Measurements from ENCODE around the gene FRMD4B. TPM values are rescaled to one million over a fixed set of nuclear protein-coding genes. Genes with fewer than 3 reads are reported as not detected.

Gene FRMD4B
- total and polyA plus RNA-seq, 10 of the 15 experiments (the other 5 are each of a cell fraction or from before 2014, with no cell fraction given) = 3.9 to 11.4 (median 8.0) TPM

- Histone ChIP-seq H3K4me2 (ENCODE audit: control insufficient read depth, insufficient read depth) (no peak overlapping the region), H2AFZ (ENCODE audit: control insufficient read depth, low read depth, low read length) (0 out of 2 replicates have a peak overlapping the region, but pooled peaks have one; percentile 9)
- SMC1A ChIA-PET (ENCODE audit: uncharacterized antibody, unreplicated experiment) = interaction anchor here (0.9 to 6.5 kb wide), 26 partner anchors 12 to 324 kb away, joined by 3 to 111 read pairs (median 6); no protein-coding TSS in a partner anchor
- TF ChIP-seq RCOR1 (conservative IDR thresholded peaks at IDR 0.05; ENCODE audit: low read depth, low read length) (no peak), RAD21 (IDR thresholded peaks at IDR 0.05; ENCODE audit: insufficient read depth, low read depth, low read length) (peak; percentile 76), ZNF687 (IDR thresholded peaks at IDR 0.05) (no peak), YY1 (IDR thresholded peaks at IDR 0.05; ENCODE audit: low read depth, low read length) (peak; percentile 88), RELB (IDR thresholded peaks at IDR 0.05; ENCODE audit: low read depth) (0 out of 2 replicates have a peak, but pooled peaks have one; percentile 24), PBX3 (IDR thresholded peaks at IDR 0.05; ENCODE audit: insufficient replicate concordance, low read depth, low read length) (peak; percentile 41), ESRRA (IDR thresholded peaks at IDR 0.05; ENCODE audit: low read length) (no peak), MTA3 (IDR thresholded peaks at IDR 0.05; ENCODE audit: borderline replicate concordance, low read length) (no peak), CBX3 (IDR thresholded peaks at IDR 0.05; ENCODE audit: borderline replicate concordance, low read depth) (no peak)
- TF ChIP-seq, protein P1, sequence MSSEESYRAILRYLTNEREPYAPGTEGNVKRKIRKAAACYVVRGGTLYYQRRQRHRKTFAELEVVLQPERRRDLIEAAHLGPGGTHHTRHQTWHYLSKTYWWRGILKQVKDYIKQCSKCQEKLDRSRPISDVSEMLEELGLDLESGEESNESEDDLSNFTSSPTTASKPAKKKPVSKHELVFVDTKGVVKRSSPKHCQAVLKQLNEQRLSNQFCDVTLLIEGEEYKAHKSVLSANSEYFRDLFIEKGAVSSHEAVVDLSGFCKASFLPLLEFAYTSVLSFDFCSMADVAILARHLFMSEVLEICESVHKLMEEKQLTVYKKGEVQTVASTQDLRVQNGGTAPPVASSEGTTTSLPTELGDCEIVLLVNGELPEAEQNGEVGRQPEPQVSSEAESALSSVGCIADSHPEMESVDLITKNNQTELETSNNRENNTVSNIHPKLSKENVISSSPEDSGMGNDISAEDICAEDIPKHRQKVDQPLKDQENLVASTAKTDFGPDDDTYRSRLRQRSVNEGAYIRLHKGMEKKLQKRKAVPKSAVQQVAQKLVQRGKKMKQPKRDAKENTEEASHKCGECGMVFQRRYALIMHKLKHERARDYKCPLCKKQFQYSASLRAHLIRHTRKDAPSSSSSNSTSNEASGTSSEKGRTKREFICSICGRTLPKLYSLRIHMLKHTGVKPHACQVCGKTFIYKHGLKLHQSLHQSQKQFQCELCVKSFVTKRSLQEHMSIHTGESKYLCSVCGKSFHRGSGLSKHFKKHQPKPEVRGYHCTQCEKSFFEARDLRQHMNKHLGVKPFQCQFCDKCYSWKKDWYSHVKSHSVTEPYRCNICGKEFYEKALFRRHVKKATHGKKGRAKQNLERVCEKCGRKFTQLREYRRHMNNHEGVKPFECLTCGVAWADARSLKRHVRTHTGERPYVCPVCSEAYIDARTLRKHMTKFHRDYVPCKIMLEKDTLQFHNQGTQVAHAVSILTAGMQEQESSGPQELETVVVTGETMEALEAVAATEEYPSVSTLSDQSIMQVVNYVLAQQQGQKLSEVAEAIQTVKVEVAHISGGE (CRISPR knock-in tag; IDR thresholded peaks at IDR 0.05) = no peak
- TF ChIP-seq, protein P2, sequence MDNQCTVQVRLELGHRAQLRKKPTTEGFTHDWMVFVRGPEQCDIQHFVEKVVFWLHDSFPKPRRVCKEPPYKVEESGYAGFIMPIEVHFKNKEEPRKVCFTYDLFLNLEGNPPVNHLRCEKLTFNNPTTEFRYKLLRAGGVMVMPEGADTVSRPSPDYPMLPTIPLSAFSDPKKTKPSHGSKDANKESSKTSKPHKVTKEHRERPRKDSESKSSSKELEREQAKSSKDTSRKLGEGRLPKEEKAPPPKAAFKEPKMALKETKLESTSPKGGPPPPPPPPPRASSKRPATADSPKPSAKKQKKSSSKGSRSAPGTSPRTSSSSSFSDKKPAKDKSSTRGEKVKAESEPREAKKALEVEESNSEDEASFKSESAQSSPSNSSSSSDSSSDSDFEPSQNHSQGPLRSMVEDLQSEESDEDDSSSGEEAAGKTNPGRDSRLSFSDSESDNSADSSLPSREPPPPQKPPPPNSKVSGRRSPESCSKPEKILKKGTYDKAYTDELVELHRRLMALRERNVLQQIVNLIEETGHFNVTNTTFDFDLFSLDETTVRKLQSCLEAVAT (IDR thresholded peaks at IDR 0.05) = 0 out of 2 replicates have a peak, but pooled peaks have one; percentile 44
These were observed 24.4 kb upstream of the FRMD4B start for GRCh38 chr3:69410301-69410700.

More at GRCh38 chr3:69410301-69410700, 24.4 kb upstream of the FRMD4B start:
- ChIA-PET POLR2A (interaction anchor here (0.6 to 1.5 kb wide), 2 partner anchors 11 to 24 kb away, joined by 3 read pairs; no protein-coding TSS in a partner anchor), CTCF (interaction anchor here (0.7 to 6.4 kb wide), 35 partner anchors 8 to 321 kb away, joined by 3 to 95 read pairs (median 6); no protein-coding TSS in a partner anchor), RAD21 (ENCODE audit: unreplicated experiment) (interaction anchor here (0.6 to 3.9 kb wide), 24 partner anchors 11 to 316 kb away, joined by 3 to 83 read pairs (median 6); partner anchors contain the start of gene LMOD3)
- 16% methylated on average over 8 of the region's 8 CpGs for WGBS (ENCODE audit: insufficient coverage, insufficient replicate concordance, low lambda C conversion rate, missing lambda C conversion rate)
- Histone ChIP-seq H4K20me1 (ENCODE audit: control insufficient read depth, insufficient read depth) (no peaks in the 10 kb centered on the region), H3K4me1 (ENCODE audit: control insufficient read depth, insufficient read depth, low read length) (no peaks in the 10 kb centered on the region), H3K36me3 (ENCODE audit: control insufficient read depth in 2 of 2, insufficient read depth in 2 of 2, low read length in 1 of 2) (no peaks in the 10 kb centered on the region), H3K4me3 (no peak overlapping the region), H3K27me3 (replicated peaks in 1 of 2; ENCODE audit: control insufficient read depth in 2 of 2, insufficient read depth in 2 of 2, low read length in 1 of 2) (no peaks in the 10 kb centered on the region), H3K9ac (ENCODE audit: control insufficient read depth, insufficient read depth, low read length) (no peak overlapping the region), H3K9me3 (replicated peaks; ENCODE audit: control insufficient read depth, insufficient read depth, low read length) (peaks cover 1% of the 10 kb centered on the region; the same call in 1 of the 3 replicates), H3K79me2 (ENCODE audit: control insufficient read depth, insufficient read depth, low read length) (no peaks in the 10 kb centered on the region), H3K27ac (ENCODE audit: control insufficient read depth, insufficient read depth) (no peak overlapping the region)
- FAIRE-seq = peak; percentile 96
- intact Hi-C loops (cut with micrococcal nuclease; ENCODE audit: unreplicated experiment) = loop anchor here (1.0 kb wide), 1 partner anchor 86 kb away; no protein-coding TSS in a partner anchor
- ATAC-seq = peak; percentile 100
- in situ Hi-C loops (cut with MboI) = no loop called here
- BruUV-seq (replicated peaks) = no TSS peak
- peak; percentile 61 for DNase-seq (ENCODE audit: low read depth, low spot score)
